ENCODE results near the gene ATP10D. TPM values are rescaled to one million over a fixed set of nuclear protein-coding genes. Genes with fewer than 3 reads are reported as not detected.

The ATP10D gene
- total RNA-seq, 1 experiment from 2014 or later, result 3.8 TPM

DNA sequence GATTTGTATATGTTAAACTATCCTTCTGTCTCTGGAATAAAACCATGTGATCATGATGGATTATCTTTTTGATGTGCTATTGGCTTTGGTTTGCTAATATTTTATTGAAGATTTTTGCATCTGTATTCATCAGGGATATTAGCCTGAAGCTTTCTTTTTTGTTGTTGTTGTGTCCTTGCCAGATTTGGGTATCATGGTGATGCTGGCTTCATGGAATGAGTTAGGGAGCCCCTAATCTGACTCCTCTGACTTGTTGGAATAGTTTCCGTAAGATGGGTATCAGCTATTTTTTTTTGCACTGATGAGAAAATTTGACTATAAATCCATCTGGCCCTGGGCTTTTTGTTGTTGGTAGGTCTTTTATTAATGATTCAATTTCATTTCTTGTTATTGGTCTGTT lies 45.7 kb downstream of the ATP10D start:
- no peak overlapping the region for H2AK5ac ChIP-seq (ENCODE audit: insufficient read length, low read length)
- no peak overlapping the region for H3K27ac ChIP-seq (ENCODE audit: insufficient read length, low read depth, low read length)
- H3K18ac ChIP-seq (ENCODE audit: insufficient read length, low read depth, low read length), result no peak overlapping the region
- peaks cover 3% of the 10 kb centered on the region; the same call in 1 of the 2 replicates for H3K4me1 ChIP-seq (ENCODE audit: insufficient read depth, low read length)
- no peak overlapping the region for H2BK15ac ChIP-seq (ENCODE audit: low read depth, low read length)
- H3K79me1 ChIP-seq (ENCODE audit: insufficient read depth, low read depth, low read length, poor library complexity, severe bottlenecking), result no peaks in the 10 kb centered on the region
- DNase-seq, result no peak
- Mint-ChIP-seq H3K4me3 (no peak overlapping the region), H3K4me1 (peaks cover 15 to 19% of the 10 kb centered on the region in 2 experiments), H3K9me3 (peaks cover 9 to 13% of the 10 kb centered on the region in 2 experiments), H3K27me3 (ENCODE audit: low read depth) (no peaks in the 10 kb centered on the region), H3K36me3 (ENCODE audit: insufficient read depth in 1 of 3, low read depth in 3 of 3) (peaks cover 0 to 21% (median 11%) of the 10 kb centered on the region in 3 experiments; a peak in 5 of 7 replicates), H3K27ac (peak overlapping the region; percentile 17 to 87 (median 84); a peak in 4 of 7 replicates)
- no peak overlapping the region for H3K23ac ChIP-seq (ENCODE audit: insufficient read length, low read depth, low read length)
- no peak overlapping the region for H4K91ac ChIP-seq (ENCODE audit: insufficient read length, low read depth, low read length)
- no peak overlapping the region for H3K14ac ChIP-seq (ENCODE audit: insufficient read depth, low read length)
- no peak overlapping the region for H2BK20ac ChIP-seq (ENCODE audit: low read depth, low read length, poor library complexity, severe bottlenecking)
- no peak overlapping the region for H3T11ph ChIP-seq (ENCODE audit: low read length)
- no peaks in the 10 kb centered on the region for H3K27me3 ChIP-seq (ENCODE audit: insufficient read depth, low read length)
- TF ChIP-seq CTCF (conservative IDR thresholded peaks at IDR 0.05), result no peak
- no peak overlapping the region for H2BK12ac ChIP-seq (ENCODE audit: insufficient read length, low read depth, low read length)
- no peak overlapping the region for H2BK5ac ChIP-seq (ENCODE audit: insufficient read length, low read length)
- no peaks in the 10 kb centered on the region for H3K79me2 ChIP-seq (ENCODE audit: insufficient read depth, low read length)
- no peak overlapping the region for H4K5ac ChIP-seq (ENCODE audit: insufficient read length, low read depth, low read length)
- no peak overlapping the region for H3K56ac ChIP-seq (ENCODE audit: insufficient read length, low read depth, low read length)
- H3K9me3 ChIP-seq (ENCODE audit: control insufficient read depth, low read depth, low read length), result no peaks in the 10 kb centered on the region
- no peak overlapping the region for H2BK120ac ChIP-seq (ENCODE audit: low read depth, low read length, poor library complexity, severe bottlenecking)
- H3K9ac ChIP-seq (ENCODE audit: extremely low read depth, insufficient read length, low read length), result no peak overlapping the region
- H4K8ac ChIP-seq (replicated peaks; ENCODE audit: insufficient read length, low read depth, low read length), result no peak overlapping the region
- no peak overlapping the region for H3K4me2 ChIP-seq (ENCODE audit: insufficient read depth, insufficient read length, low read length)
- H3K4ac ChIP-seq (ENCODE audit: low read depth, low read length), result no peak overlapping the region
- no peaks in the 10 kb centered on the region for H4K20me1 ChIP-seq (ENCODE audit: control insufficient read depth, insufficient read depth, insufficient read length)
- H2AFZ ChIP-seq (ENCODE audit: low read length), result no peak overlapping the region
- H3K23me2 ChIP-seq (ENCODE audit: insufficient read length, low read depth, low read length, poor library complexity, severe bottlenecking), result no peaks in the 10 kb centered on the region
- WGBS (ENCODE audit: extremely low coverage, insufficient read length, low lambda C conversion rate), result no CpG with 5 or more reads among the region's 1 CpG
